ENCODE results near the gene GUF1. TPM values are rescaled to one million over a fixed set of nuclear protein-coding genes. Genes with fewer than 3 reads are reported as not detected.

The GUF1 gene
- total RNA-seq, 1 experiment from 2014 or later = 18.6 TPM

DNA sequence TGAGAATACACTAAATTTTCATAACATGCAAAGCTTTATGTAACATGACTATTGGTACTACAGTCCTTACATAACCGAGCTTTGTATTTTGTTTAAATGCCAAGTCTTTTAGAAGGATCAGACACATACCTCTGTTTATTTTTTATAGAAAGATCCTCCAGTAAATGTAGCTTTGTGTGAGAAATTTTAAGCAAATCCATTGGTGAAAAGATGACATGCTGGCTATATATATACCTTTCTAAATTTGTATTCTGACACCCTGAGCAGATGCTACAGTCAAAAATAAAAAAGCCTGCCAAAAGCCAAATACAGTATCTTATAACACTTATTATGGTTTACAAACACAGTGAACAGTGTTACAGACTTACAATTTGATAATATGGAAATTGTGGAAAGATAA, 26.8 kb upstream of the GUF1 start, which contains the start of gene YIPF7:
Gene YIPF7 (minus strand): TSS at position 201 of the 400 bp plus-strand sequence. CDS start 1,525 bp downstream, outside the sequence.
- Histone ChIP-seq H3K4me2 (no peak within 1 kb of the TSS), H3K27ac (no peak within 1 kb of the TSS), H2AFZ (no peak within 1 kb of the TSS), H3K79me2 (ENCODE audit: low read depth) (no peaks in the 10 kb centered on the region), H3F3A (ENCODE audit: insufficient read depth, low read depth) (no peaks in the 10 kb centered on the region), H3K4me1 (replicated peaks; ENCODE audit: insufficient read depth) (no peaks in the 10 kb centered on the region), H4K20me1 (ENCODE audit: insufficient read depth) (no peaks in the 10 kb centered on the region), H3K9me2 (ENCODE audit: insufficient read depth) (no peaks in the 10 kb centered on the region; the same call in 1 of the 2 replicates), H3K27me3 (ENCODE audit: insufficient read depth, low read depth) (no peaks in the 10 kb centered on the region), H3K36me3 (ENCODE audit: low read depth) (no peaks in the 10 kb centered on the region), H3K9me3 (ENCODE audit: insufficient read depth, low read depth) (no peaks in the 10 kb centered on the region), H3K4me3 (no peak within 1 kb of the TSS)
- ChIA-PET CTCF (no interaction called here), POLR2A (ENCODE audit: unreplicated experiment) (no interaction called here)
- no TSS peak for BruUV-seq (replicated peaks)
- TF ChIP-seq, protein P1, sequence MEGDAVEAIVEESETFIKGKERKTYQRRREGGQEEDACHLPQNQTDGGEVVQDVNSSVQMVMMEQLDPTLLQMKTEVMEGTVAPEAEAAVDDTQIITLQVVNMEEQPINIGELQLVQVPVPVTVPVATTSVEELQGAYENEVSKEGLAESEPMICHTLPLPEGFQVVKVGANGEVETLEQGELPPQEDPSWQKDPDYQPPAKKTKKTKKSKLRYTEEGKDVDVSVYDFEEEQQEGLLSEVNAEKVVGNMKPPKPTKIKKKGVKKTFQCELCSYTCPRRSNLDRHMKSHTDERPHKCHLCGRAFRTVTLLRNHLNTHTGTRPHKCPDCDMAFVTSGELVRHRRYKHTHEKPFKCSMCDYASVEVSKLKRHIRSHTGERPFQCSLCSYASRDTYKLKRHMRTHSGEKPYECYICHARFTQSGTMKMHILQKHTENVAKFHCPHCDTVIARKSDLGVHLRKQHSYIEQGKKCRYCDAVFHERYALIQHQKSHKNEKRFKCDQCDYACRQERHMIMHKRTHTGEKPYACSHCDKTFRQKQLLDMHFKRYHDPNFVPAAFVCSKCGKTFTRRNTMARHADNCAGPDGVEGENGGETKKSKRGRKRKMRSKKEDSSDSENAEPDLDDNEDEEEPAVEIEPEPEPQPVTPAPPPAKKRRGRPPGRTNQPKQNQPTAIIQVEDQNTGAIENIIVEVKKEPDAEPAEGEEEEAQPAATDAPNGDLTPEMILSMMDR (conservative IDR thresholded peaks at IDR 0.05) = no peak
- no peak for TF ChIP-seq EZH2 (IDR thresholded peaks at IDR 0.05; ENCODE audit: low read depth)
- no peak for DNase-seq
- intact Hi-C loops (cut with micrococcal nuclease; ENCODE audit: unreplicated experiment) = no loop called here

DNA sequence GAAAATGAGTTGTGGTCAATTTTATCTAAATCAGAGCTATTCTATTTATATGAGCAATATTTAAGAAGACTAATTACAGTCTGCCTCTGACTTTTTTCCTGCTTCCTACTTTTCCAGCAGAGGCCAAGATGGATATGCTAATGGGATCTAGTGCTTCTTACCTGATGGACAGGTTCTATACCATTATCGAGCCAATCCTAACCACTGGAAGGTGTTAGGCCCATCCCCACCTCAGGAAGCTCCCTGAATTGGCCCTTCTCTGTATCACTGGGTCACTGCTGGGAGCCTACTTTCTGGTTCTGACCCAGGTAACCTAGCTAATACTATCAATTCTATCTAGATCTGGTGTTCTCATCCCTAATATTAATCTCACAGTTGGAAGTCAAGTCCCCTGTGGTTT, 26.2 kb upstream of the GUF1 start:
- Histone ChIP-seq H3K27ac (no peak overlapping the region), H3K9me3 (ENCODE audit: insufficient read depth, low read depth) (no peaks in the 10 kb centered on the region), H3K79me2 (ENCODE audit: low read depth) (no peaks in the 10 kb centered on the region), H3K4me2 (no peak overlapping the region), H3K4me3 (no peak overlapping the region), H3F3A (ENCODE audit: insufficient read depth, low read depth) (no peaks in the 10 kb centered on the region), H3K9me2 (ENCODE audit: insufficient read depth) (no peaks in the 10 kb centered on the region; the same call in 1 of the 2 replicates), H3K27me3 (ENCODE audit: insufficient read depth, low read depth) (no peaks in the 10 kb centered on the region), H3K4me1 (replicated peaks; ENCODE audit: insufficient read depth) (no peaks in the 10 kb centered on the region), H4K20me1 (ENCODE audit: insufficient read depth) (no peaks in the 10 kb centered on the region), H3K36me3 (ENCODE audit: low read depth) (no peaks in the 10 kb centered on the region), H2AFZ (no peak overlapping the region)
- ChIA-PET POLR2A (ENCODE audit: unreplicated experiment) (no interaction called here), CTCF (no interaction called here)
- TF ChIP-seq EZH2 (IDR thresholded peaks at IDR 0.05; ENCODE audit: low read depth) = no peak
- TF ChIP-seq, protein P1 (conservative IDR thresholded peaks at IDR 0.05) = no peak
- no peak for DNase-seq
- BruUV-seq (replicated peaks) = no TSS peak
- intact Hi-C loops (cut with micrococcal nuclease; ENCODE audit: unreplicated experiment) = no loop called here

DNA sequence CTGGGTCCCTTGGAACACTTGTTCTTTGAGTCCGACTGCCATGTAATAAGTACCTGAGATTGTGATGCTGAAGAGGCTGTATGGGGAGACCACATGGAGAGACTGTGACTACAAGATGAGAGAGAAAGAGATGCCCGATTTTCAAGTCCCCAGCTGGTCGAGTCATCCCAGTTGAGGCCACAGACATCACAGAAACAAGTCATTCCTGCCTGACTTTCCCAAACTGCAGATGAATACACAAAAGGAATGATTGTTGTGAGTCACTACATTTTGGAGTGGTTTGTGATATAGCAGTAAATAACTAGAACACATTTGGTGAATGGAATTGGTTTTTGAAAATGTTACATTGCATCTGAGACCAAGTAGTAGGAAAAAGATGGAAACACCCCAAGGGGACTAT, 17.8 kb upstream of the GUF1 start:
- POLR2A ChIA-PET (ENCODE audit: unreplicated experiment) = interaction anchor here (0.6 kb wide), 1 partner anchor 1522 kb away, joined by 4 read pairs; no protein-coding TSS in a partner anchor
- no peak for DNase-seq

More for the DNA sequence above, 17.8 kb upstream of the GUF1 start:
- Histone ChIP-seq H3K4me2 (no peak overlapping the region), H4K20me1 (ENCODE audit: insufficient read depth) (0 out of 2 replicates have a peak, but pooled peaks cover 3% of the 10 kb centered on the region), H3K36me3 (ENCODE audit: low read depth) (no peaks in the 10 kb centered on the region), H3K4me3 (no peak overlapping the region), H3K9me3 (ENCODE audit: insufficient read depth, low read depth) (no peaks in the 10 kb centered on the region), H2AFZ (no peak overlapping the region), H3K9me2 (ENCODE audit: insufficient read depth) (no peaks in the 10 kb centered on the region), H3F3A (ENCODE audit: insufficient read depth, low read depth) (no peaks in the 10 kb centered on the region), H3K79me2 (ENCODE audit: low read depth) (no peaks in the 10 kb centered on the region), H3K27me3 (ENCODE audit: insufficient read depth, low read depth) (no peaks in the 10 kb centered on the region), H3K4me1 (replicated peaks; ENCODE audit: insufficient read depth) (no peaks in the 10 kb centered on the region), H3K27ac (no peak overlapping the region)
- intact Hi-C loops (cut with micrococcal nuclease; ENCODE audit: unreplicated experiment) = loop anchor here (10.0 kb wide), 1 partner anchor 1614 kb away; no protein-coding TSS in a partner anchor
- CTCF ChIA-PET = no interaction called here
- no TSS peak for BruUV-seq (replicated peaks)
- TF ChIP-seq, protein P1 (conservative IDR thresholded peaks at IDR 0.05) = no peak
- no peak for TF ChIP-seq EZH2 (IDR thresholded peaks at IDR 0.05; ENCODE audit: low read depth)
